22Rv1 (cell line): ENCODE data around the gene KRTAP2-4.

Experiments used
- ZFX ChIP-seq: fragments of 450-650 bp; IDR thresholded peaks from 2 replicates; pipeline ENCODE4 v1.6.1; 2017; ENCODE audit warnings: antibody characterized with exemption, borderline replicate concordance
- TF ChIP-seq, protein P1 (sequence below): fragments of 450-650 bp; IDR thresholded peaks from 2 replicates; pipeline ENCODE4 v1.5.1; 2017; ENCODE audit warnings: mild to moderate bottlenecking

- TF ChIP-seq, protein P1, sequence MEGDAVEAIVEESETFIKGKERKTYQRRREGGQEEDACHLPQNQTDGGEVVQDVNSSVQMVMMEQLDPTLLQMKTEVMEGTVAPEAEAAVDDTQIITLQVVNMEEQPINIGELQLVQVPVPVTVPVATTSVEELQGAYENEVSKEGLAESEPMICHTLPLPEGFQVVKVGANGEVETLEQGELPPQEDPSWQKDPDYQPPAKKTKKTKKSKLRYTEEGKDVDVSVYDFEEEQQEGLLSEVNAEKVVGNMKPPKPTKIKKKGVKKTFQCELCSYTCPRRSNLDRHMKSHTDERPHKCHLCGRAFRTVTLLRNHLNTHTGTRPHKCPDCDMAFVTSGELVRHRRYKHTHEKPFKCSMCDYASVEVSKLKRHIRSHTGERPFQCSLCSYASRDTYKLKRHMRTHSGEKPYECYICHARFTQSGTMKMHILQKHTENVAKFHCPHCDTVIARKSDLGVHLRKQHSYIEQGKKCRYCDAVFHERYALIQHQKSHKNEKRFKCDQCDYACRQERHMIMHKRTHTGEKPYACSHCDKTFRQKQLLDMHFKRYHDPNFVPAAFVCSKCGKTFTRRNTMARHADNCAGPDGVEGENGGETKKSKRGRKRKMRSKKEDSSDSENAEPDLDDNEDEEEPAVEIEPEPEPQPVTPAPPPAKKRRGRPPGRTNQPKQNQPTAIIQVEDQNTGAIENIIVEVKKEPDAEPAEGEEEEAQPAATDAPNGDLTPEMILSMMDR = no peak
- no peak for TF ChIP-seq ZFX
Observed at GRCh38 chr17:41052566-41052965, 13.1 kb downstream of the KRTAP2-4 start.
